ENCODE data around the gene GKN1. TPM values are rescaled to one million over a fixed set of nuclear protein-coding genes. Genes with fewer than 3 reads are reported as not detected.

The GKN1 gene
- total and polyA plus RNA-seq, 4 donors: not detected

GRCh38 chr2:68993660-68994059 lies 19.2 kb downstream of the GKN1 start:
- Histone ChIP-seq H3K27me3 (ENCODE audit: control insufficient read depth in 4 of 4, insufficient read depth in 4 of 4, low read length in 3 of 4) (no peaks in the 10 kb centered on the region), H3K27ac (ENCODE audit: low read depth in 1 of 2, low read length in 2 of 2) (no peak overlapping the region), H3K9ac (ENCODE audit: low read depth in 1 of 2, low read length in 2 of 2) (no peak overlapping the region), H3K4me1 (ENCODE audit: control insufficient read depth in 4 of 4, insufficient read depth in 4 of 4, low read length in 3 of 4) (peaks cover 3 to 8% (median 5%) of the 10 kb centered on the region in 4 donors), H3K4me3 (ENCODE audit: low read depth in 1 of 3, low read length in 3 of 3) (no peak overlapping the region), H3K36me3 (ENCODE audit: control insufficient read depth in 4 of 4, insufficient read depth in 3 of 4, low read depth in 1 of 4, low read length in 3 of 4) (no peaks in the 10 kb centered on the region), H3K9me3 (ENCODE audit: control insufficient read depth in 4 of 4, low read length in 3 of 4) (no peaks in the 10 kb centered on the region)
- DNase-seq (ENCODE audit: low spot score): no peak
- WGBS: 85% methylated on average over 7 of the region's 7 CpGs
- TF ChIP-seq ATF3 (IDR thresholded peaks at IDR 0.05): no peak
- no peak for TF ChIP-seq CTCF (IDR thresholded peaks at IDR 0.05; ENCODE audit: low read depth, low read length, missing input control)
- no peak for TF ChIP-seq MAX (IDR thresholded peaks at IDR 0.05)
- no peak for TF ChIP-seq TAF1 (conservative IDR thresholded peaks at IDR 0.05)
- TF ChIP-seq JUND (IDR thresholded peaks at IDR 0.05): no peak
- TF ChIP-seq NR2F2 (IDR thresholded peaks at IDR 0.05): no peak

- H3K4me1 ChIP-seq (ENCODE audit: control insufficient read depth in 4 of 4, insufficient read depth in 4 of 4, low read length in 3 of 4): peaks cover 0 to 2% (median 0%) of the 10 kb centered on the region in 4 donors
- H3K36me3 ChIP-seq (ENCODE audit: control insufficient read depth in 4 of 4, insufficient read depth in 3 of 4, low read depth in 1 of 4, low read length in 3 of 4): no peaks in the 10 kb centered on the region
- no peak overlapping the region for H3K4me3 ChIP-seq (ENCODE audit: low read depth in 1 of 3, low read length in 3 of 3)
- no peak overlapping the region for H3K9ac ChIP-seq (ENCODE audit: low read depth in 1 of 2, low read length in 2 of 2)
- no peak overlapping the region for H3K27ac ChIP-seq (ENCODE audit: low read depth in 1 of 2, low read length in 2 of 2)
- WGBS: 80% methylated on average over 4 of the region's 4 CpGs
- no peak for TF ChIP-seq FOXA1 (IDR thresholded peaks at IDR 0.05)
- no peak for TF ChIP-seq CTCF (IDR thresholded peaks at IDR 0.05; ENCODE audit: low read depth, low read length, missing input control)
- no peak for TF ChIP-seq RXRA (IDR thresholded peaks at IDR 0.05)
- no peak for TF ChIP-seq NR2F2 (IDR thresholded peaks at IDR 0.05)
- no peak for TF ChIP-seq TAF1 (conservative IDR thresholded peaks at IDR 0.05)
- no peak for TF ChIP-seq MAX (IDR thresholded peaks at IDR 0.05)
- TF ChIP-seq REST (IDR thresholded peaks at IDR 0.05): no peak
- TF ChIP-seq ZBTB33 (IDR thresholded peaks at IDR 0.05): no peak
- no peak for TF ChIP-seq RAD21 (IDR thresholded peaks at IDR 0.05)
- no peak for TF ChIP-seq ATF3 (IDR thresholded peaks at IDR 0.05)
- TF ChIP-seq GABPA (IDR thresholded peaks at IDR 0.05 in 1 of 2, conservative IDR thresholded peaks at IDR 0.05 in 1 of 2): no peak
- no peak for TF ChIP-seq HNF4G (IDR thresholded peaks at IDR 0.05)
- no peaks in the 10 kb centered on the region for H3K9me3 ChIP-seq (ENCODE audit: control insufficient read depth in 4 of 4, low read length in 3 of 4)
- H3K27me3 ChIP-seq (ENCODE audit: control insufficient read depth in 4 of 4, insufficient read depth in 4 of 4, low read length in 3 of 4): no peaks in the 10 kb centered on the region
- no peak for DNase-seq (ENCODE audit: low spot score)
Measured at GRCh38 chr2:68994864-68995263, 20.4 kb downstream of the GKN1 start.
